ENCODE data around the gene GRK4.

- no peak for TF ChIP-seq EZH2 (IDR thresholded peaks at IDR 0.05; ENCODE audit: low read length, unreplicated experiment)
- TF ChIP-seq CTCF (conservative IDR thresholded peaks at IDR 0.05; ENCODE audit: low read depth, low read length), result no peak
Measured at GRCh38 chr4:2933566-2934076, 29.8 kb upstream of the GRK4 start.

Data from PC-3 (cell line).